SK-N-SH treated with all-trans-retinoic acid at 6 μM for 48 hours (cell line): ENCODE measurements around the gene ABCC9.

ENCODE experiments used
- ATAC-seq: fragments of 200-7000 bp; cut with Tn5 transposase; 3 replicates; pipeline ENCODE4 v1.9.1; 2020; ENCODE audit warnings: mild to moderate bottlenecking, moderate library complexity
- ARNTL ChIP-seq: fragments of 450-650 bp; formaldehyde crosslinking; IDR thresholded peaks from 2 replicates; pipeline ENCODE4 v1.5.0; 2020; ENCODE audit warnings: low read depth, mild to moderate bottlenecking, moderate library complexity, borderline replicate concordance
- BACH2 ChIP-seq: fragments of 250-450 bp; sonication (Bioruptor Pico); IDR thresholded peaks from 2 replicates; pipeline ENCODE4 v1.9.0; 2021; ENCODE audit warnings: mild to moderate bottlenecking, borderline replicate concordance
- CREB5 ChIP-seq: fragments of 250-450 bp; sonication (Bioruptor Pico); IDR thresholded peaks from 2 replicates; pipeline ENCODE4 v1.5.1; 2020; ENCODE audit warnings: low read depth, mild to moderate bottlenecking, moderate library complexity
- CSDC2 ChIP-seq: fragments of 250-450 bp; sonication (Bioruptor Pico); IDR thresholded peaks from 2 replicates; pipeline ENCODE4 v1.5.0; 2020; ENCODE audit warnings: mild to moderate bottlenecking, moderate library complexity
- CSRNP3 ChIP-seq: fragments of 250-450 bp; sonication (Bioruptor Pico); IDR thresholded peaks from 2 replicates; pipeline ENCODE4 v1.5.1; 2021; ENCODE audit warnings: mild to moderate bottlenecking, moderate library complexity
- ESRRG ChIP-seq: fragments of 250-450 bp; sonication (Bioruptor Pico); IDR thresholded peaks from 2 replicates; pipeline ENCODE4 v1.6.1; 2021; ENCODE audit warnings: mild to moderate bottlenecking
- GLIS3 ChIP-seq: fragments of 250-450 bp; sonication (Bioruptor Pico); IDR thresholded peaks from 2 replicates; pipeline ENCODE4 v1.5.0; 2020; ENCODE audit warnings: mild to moderate bottlenecking, moderate library complexity
- ISL1 ChIP-seq: fragments of 250-450 bp; sonication (Bioruptor Pico); IDR thresholded peaks from 2 replicates; pipeline ENCODE4 v2.1.2; 2022; ENCODE audit warnings: mild to moderate bottlenecking, moderate library complexity
- OSR1 ChIP-seq: fragments of 250-450 bp; sonication (Bioruptor Pico); IDR thresholded peaks from 2 replicates; pipeline ENCODE4 v1.8.0; 2022; ENCODE audit warnings: moderate library complexity, mild to moderate bottlenecking, inconsistent platforms
- PATZ1 ChIP-seq: fragments of 250-450 bp; sonication (Bioruptor Pico); IDR thresholded peaks from 2 replicates; pipeline ENCODE4 v1.8.0; 2020; ENCODE audit warnings: mild to moderate bottlenecking, moderate library complexity, borderline replicate concordance
- POU6F1 ChIP-seq: fragments of 250-450 bp; sonication (Bioruptor Pico); IDR thresholded peaks from 2 replicates; pipeline ENCODE4 v1.8.0; 2021; ENCODE audit warnings: low read depth, mild to moderate bottlenecking, moderate library complexity, borderline replicate concordance
- PPARA ChIP-seq: fragments of 250-450 bp; sonication (Bioruptor Pico); IDR thresholded peaks from 2 replicates; pipeline ENCODE4 v1.5.0; 2020; ENCODE audit warnings: mild to moderate bottlenecking, borderline replicate concordance
- RARB ChIP-seq: fragments of 250-450 bp; sonication (Bioruptor Pico); IDR thresholded peaks from 2 replicates; pipeline ENCODE4 v1.8.0; 2021; ENCODE audit warnings: mild to moderate bottlenecking, moderate library complexity
- SNAI2 ChIP-seq: fragments of 250-450 bp; sonication (Bioruptor Pico); IDR thresholded peaks from 2 replicates; pipeline ENCODE4 v1.5.0; 2020; ENCODE audit warnings: mild to moderate bottlenecking, moderate library complexity
- TCF4 ChIP-seq: fragments of 250-450 bp; sonication (Bioruptor Pico); IDR thresholded peaks from 2 replicates; pipeline ENCODE4 v1.8.0; 2021; ENCODE audit warnings: mild to moderate bottlenecking, moderate library complexity, borderline replicate concordance
- TOX ChIP-seq: fragments of 250-450 bp; sonication (Bioruptor Pico); IDR thresholded peaks from 2 replicates; pipeline ENCODE4 v1.8.0; 2021; ENCODE audit warnings: mild to moderate bottlenecking, moderate library complexity, borderline replicate concordance
- TSHZ2 ChIP-seq: fragments of 250-450 bp; sonication (Bioruptor Pico); IDR thresholded peaks from 2 replicates; pipeline ENCODE4 v1.5.0; 2020; ENCODE audit warnings: mild to moderate bottlenecking, moderate library complexity
- ZC3H10 ChIP-seq: fragments of 250-450 bp; sonication (Bioruptor Pico); IDR thresholded peaks from 2 replicates; pipeline ENCODE4 v1.5.1; 2021; ENCODE audit warnings: mild to moderate bottlenecking, moderate library complexity
- ZFP3 ChIP-seq: fragments of 250-450 bp; sonication (Bioruptor Pico); IDR thresholded peaks from 2 replicates; pipeline ENCODE4 v1.5.0; 2020; ENCODE audit warnings: mild to moderate bottlenecking, moderate library complexity
- ZFP30 ChIP-seq: fragments of 450-650 bp; formaldehyde crosslinking; IDR thresholded peaks from 2 replicates; pipeline ENCODE4 v1.5.0; 2022; ENCODE audit warnings: mild to moderate bottlenecking, moderate library complexity
- ZNF565 ChIP-seq: fragments of 450-650 bp; formaldehyde crosslinking; conservative IDR thresholded peaks from 2 replicates; pipeline ENCODE4 v1.5.0; 2020; ENCODE audit warnings: low read depth, mild to moderate bottlenecking, moderate library complexity
- ZNF8 ChIP-seq: fragments of 450-650 bp; formaldehyde crosslinking; IDR thresholded peaks from 2 replicates; pipeline ENCODE4 v1.5.0; 2020; ENCODE audit warnings: mild to moderate bottlenecking, moderate library complexity

ABCC9 gene

GRCh38 chr12:21860128-21860527 lies 81.1 kb downstream of the ABCC9 start (continued):
- no peak for TF ChIP-seq TSHZ2 (CRISPR knock-in tag)
- no peak for TF ChIP-seq BACH2 (CRISPR knock-in tag)

GRCh38 chr12:21852251-21852650 lies 89.0 kb downstream of the ABCC9 start:
- TF ChIP-seq ZC3H10 (CRISPR knock-in tag) (no peak), OSR1 (CRISPR knock-in tag) (no peak), SNAI2 (no peak), CSRNP3 (no peak), CSDC2 (CRISPR knock-in tag) (no peak), GLIS3 (no peak), ZNF8 (no peak), ZFP30 (CRISPR knock-in tag) (no peak), TCF4 (CRISPR knock-in tag) (no peak), ZFP3 (CRISPR knock-in tag) (no peak), ARNTL (no peak), CREB5 (CRISPR knock-in tag) (no peak), PATZ1 (CRISPR knock-in tag) (no peak), BACH2 (CRISPR knock-in tag) (no peak), TOX (no peak), TSHZ2 (CRISPR knock-in tag) (no peak), ESRRG (CRISPR knock-in tag) (no peak), POU6F1 (no peak), ISL1 (CRISPR knock-in tag) (no peak)
- no peak; the same call in 2 of the 3 replicates for ATAC-seq

- TF ChIP-seq PPARA (CRISPR knock-in tag) (no peak), ZNF565 (no peak), RARB (CRISPR knock-in tag) (no peak), CSRNP3 (no peak), ISL1 (CRISPR knock-in tag) (no peak), SNAI2 (no peak), ZNF8 (no peak), TOX (no peak), BACH2 (CRISPR knock-in tag) (no peak), POU6F1 (no peak), ESRRG (CRISPR knock-in tag) (no peak)
- TF ChIP-seq, all 23 proteins: peak for 0
- ATAC-seq: no peak
These were observed 90.1 kb downstream of the ABCC9 start for GRCh38 chr12:21851151-21851550.
